GM18951 (cell line): ENCODE results near the gene CRADD.

Experiments used
- POLR2A ChIP-seq: IDR thresholded peaks from 4 replicates; pipeline ENCODE4 v1.6.1; 2011; ENCODE audit warnings: mild to moderate bottlenecking; ENCODE audit not compliant: insufficient read length, insufficient read depth; ENCODE audit errors: extremely low read depth
- in situ Hi-C: fragments of 300-500 bp; cut with MboI; formaldehyde crosslinking; loops from one replicate; pipeline ENCODE4 v1.12.0; 2022; ENCODE audit warnings: low sequenced_read_pairs, mixed read lengths, inconsistent platforms; ENCODE audit not compliant: unreplicated experiment

Gene CRADD

DNA sequence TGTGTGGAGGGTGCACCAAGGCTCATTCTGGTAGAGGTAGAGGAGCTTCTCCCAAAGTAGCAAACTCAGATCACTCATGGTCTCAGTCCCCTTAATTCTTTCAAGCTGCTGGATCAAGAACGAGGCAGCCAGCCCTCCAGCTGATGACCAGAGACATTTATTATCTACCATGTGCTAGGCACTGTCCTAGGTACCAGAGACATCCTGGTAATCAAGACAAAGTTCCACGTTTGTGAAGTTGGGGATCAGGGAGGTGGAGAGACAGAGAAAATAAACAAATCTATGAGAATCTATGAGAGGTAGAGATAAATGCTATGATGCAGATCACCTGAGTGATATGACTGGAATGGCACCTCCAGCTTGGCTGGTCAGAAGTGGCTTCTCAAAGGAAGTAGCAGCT, 130.2 kb downstream of the CRADD start:
- in situ Hi-C loops: no loop called here
- no peak for TF ChIP-seq POLR2A

DNA sequence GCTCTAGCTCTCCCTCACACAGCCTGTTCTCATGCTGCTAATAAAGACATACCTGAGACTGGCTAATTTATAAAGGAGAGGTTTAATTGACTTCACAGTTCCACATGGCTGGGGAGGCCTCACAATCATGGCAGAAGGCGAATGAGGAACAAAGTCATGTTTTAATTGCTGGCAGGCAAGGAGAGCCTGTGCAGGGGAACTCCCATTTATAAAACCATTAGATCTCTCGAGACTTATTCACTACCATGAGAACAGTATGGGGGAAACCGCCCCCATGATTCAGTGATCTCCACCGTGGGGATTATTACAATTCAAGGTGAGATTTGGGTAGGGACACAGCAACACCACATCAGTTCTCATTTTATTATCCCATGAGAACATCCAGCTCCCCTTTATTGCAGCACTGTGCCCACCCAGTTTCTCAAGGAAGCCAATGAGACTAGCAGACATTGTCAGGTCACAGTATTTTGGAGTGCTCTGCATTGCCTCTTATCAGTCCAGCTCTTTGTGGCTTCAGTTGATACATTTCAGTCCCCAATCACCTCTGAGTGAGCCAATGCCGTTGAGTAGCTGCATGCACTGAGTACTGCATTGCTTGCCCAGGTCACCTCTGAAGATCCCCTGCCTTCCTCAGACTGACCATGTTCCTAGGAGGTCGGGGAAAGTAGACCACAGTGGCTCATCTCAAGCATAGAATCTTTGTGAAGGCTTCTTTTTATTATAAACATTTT, 131.2 kb downstream of the CRADD start:
- TF ChIP-seq POLR2A: no peak
- in situ Hi-C loops: no loop called here

- in situ Hi-C loops: no loop called here
- no peak for TF ChIP-seq POLR2A
Observed at GRCh38 chr12:93812626-93813025, 135.5 kb downstream of the CRADD start.

GRCh38 chr12:93813186-93813585, 136.0 kb downstream of the CRADD start:
- in situ Hi-C loops: no loop called here
- TF ChIP-seq POLR2A: no peak

- in situ Hi-C loops: no loop called here
- no peak for TF ChIP-seq POLR2A
Observed at GRCh38 chr12:93813972-93814821, 137.0 kb downstream of the CRADD start.

DNA sequence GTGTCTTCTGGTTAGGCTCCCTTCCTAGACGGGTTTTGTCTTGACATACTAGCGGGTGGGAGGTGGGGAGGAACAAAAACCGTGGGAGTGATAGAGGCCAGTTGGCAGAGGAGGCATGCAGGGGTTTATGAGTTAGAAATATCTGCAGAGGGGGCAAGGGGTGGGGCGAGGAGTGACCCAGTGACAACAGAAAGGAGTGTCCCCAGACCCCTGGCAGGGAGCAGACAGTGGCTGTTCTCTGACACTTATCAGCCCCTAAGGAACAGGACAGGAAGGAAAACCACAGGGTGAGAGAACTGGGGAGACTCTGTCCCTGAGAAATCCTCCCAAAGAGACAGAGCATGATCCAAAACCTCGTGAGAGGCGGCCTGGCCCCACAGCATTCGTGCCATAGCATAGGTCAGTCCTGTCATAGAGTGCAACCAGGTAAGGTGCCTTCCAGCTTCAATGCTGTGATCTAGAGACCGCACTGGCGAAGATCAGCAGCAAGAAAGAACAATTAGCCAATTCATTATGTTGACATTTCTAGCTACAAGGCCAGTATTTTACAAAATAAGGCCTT, 141.4 kb downstream of the CRADD start:
- TF ChIP-seq POLR2A: no peak
- in situ Hi-C loops: no loop called here

- TF ChIP-seq POLR2A: no peak
- in situ Hi-C loops: no loop called here
Observed at GRCh38 chr12:93819050-93819491, 141.9 kb downstream of the CRADD start.

DNA sequence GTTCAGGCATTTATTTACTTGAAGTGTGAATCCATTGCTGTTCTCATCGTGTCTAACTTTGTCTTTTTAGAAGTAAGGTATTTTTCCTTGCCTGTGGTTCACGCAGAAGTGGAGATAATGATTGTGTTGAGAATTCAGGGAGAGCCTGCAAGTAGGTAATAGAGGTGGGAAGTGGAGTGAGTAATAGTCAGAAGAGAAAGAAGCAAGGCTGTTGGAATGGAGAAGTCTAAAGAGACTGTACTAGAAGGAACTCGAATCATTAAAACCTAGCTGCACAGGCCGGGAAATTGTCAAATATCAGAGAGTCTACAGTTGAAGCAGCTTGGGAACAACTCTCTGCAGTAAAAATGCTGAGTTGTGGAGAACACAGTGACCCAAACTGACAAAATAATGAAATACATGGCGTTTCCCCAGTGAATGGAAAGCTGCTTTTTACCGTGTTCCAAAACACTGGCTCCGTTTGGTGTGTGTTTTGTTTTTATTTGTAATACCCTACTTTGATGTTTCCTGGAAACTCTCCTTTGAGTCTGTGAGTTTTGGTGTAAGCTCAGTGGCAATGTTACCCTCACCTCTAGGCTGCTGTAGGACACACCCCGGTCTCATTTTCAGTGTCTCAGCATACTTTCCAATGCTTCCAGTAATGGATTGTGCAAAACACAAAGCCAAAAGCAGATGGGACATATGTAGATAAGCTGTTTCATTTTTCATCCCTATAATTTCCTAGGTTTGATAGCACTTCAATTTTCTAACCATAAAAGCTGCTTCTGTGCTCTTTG, 146.6 kb downstream of the CRADD start:
- TF ChIP-seq POLR2A: no peak
- in situ Hi-C loops: no loop called here

DNA sequence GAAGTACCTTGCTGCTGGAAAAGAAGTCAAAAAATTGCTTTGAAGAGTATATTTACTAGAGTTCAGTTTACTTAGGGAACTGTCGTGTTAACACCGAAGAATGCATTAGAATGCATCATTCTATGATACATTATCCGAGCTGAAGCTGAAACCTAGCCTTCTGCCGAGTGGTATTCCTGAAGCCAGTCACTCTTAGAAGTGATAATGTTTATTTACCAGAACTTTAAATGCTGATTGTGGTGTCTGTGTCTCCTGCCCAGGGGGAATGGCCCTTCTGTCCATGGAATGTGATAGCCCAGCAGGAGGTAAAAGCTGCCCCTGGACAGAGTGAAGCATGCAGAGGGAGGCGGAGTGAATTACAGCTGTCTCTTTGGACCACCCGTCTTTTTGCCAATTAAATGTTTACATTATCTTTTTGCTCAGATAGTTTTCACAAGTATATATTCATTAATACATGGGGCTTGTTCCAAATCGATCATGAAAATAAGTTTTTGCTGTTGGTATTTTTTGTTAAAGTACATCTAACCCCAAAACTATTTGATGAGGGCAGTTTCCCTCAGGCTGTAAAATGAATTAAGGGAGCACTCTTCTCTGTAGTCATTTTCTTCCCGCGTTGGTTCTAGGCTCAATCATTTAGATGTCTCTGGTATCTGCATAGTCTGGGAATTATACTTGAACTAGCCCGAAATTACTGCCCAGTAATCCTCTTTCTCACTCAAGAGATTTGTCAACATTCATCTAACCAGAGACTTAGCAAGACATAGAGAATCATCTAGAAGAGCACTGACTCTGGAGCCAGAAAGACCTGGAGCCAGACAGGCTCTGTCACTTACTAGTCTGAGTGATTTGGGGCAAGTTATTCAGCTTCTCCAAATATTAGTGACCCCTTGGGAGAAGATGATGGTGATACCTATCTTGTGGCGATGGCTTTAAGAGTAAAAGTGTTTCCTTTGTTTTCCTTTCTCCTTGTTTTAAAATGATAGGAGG, 147.6 kb downstream of the CRADD start:
- in situ Hi-C loops: no loop called here
- no peak for TF ChIP-seq POLR2A

GRCh38 chr12:93825501-93825888, 148.3 kb downstream of the CRADD start:
- in situ Hi-C loops: no loop called here
- TF ChIP-seq POLR2A: no peak

GRCh38 chr12:93825931-93826555, 148.9 kb downstream of the CRADD start:
- in situ Hi-C loops: no loop called here

More at GRCh38 chr12:93825931-93826555, 148.9 kb downstream of the CRADD start:
- TF ChIP-seq POLR2A: no peak
